GM18861 (cell line): ENCODE data around the gene RNPEPL1.

ENCODE experiments used
- ATAC-seq: cut with Tn5 transposase; IDR thresholded peaks from one replicate; pipeline ENCODE4 v1.9.1; 2021; ENCODE audit not compliant: unreplicated experiment

Gene RNPEPL1

GRCh38 chr2:240576036-240576435 is 7.8 kb downstream of the RNPEPL1 start:
- no peak for ATAC-seq

GRCh38 chr2:240576436-240577205 is 8.3 kb downstream of the RNPEPL1 start:
- ATAC-seq: no peak

DNA sequence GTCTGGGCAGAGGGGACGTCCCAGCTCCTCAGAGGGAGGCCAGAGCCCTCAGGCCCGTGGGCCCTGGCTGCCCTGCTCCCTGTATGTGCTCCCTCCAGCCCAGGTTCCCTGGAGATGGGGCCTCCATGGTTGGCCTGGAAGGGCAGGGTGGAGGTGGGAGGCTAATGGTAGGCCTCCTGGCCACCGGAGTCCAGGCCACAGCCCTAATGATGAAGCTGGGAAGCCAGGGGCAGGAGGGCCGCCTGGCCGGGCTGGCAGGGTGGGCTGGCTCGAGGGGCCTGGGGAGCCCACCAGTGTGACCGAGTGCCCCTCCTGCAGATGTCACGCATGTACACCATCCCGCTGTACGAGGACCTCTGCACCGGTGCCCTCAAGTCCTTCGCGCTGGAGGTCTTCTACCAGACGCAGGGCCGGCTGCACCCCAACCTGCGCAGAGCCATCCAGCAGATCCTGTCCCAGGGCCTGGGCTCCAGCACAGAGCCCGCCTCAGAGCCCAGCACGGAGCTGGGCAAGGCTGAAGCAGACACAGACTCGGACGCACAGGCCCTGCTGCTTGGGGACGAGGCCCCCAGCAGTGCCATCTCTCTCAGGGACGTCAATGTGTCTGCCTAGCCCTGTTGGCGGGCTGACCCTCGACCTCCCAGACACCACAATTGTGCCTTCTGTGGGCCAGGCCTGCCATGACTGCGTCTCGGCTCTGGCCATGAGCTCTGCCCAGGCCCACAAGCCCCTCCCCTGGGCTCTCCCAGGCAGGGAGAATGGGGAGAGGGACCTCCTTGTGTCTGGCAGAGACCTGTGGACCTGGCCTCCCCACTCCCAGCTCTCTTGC is 9.2 kb downstream of the RNPEPL1 start:
- no peak for ATAC-seq

- ATAC-seq: no peak
These were observed 9.8 kb downstream of the RNPEPL1 start for GRCh38 chr2:240578110-240578450.

DNA sequence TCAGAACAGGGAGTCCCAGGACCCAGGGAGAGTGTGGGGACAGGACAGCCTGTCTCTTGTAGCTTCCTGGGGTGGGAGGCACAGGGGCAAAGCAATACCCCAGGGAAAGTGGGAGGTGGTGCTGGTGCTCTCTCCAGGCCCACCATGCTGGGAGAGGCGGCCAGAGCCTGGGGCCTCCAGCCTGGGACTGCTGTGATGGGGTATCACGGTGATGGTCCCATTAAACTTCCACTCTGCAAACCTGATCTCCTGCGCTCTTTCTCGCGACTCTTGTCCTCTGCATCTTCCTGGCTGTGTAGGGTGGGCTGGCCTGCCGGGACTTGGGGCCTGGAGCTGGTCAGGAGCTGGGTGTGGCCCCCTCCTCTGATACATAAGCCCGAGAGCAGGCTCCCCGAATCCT is 10.2 kb downstream of the RNPEPL1 start:
- ATAC-seq: no peak

DNA sequence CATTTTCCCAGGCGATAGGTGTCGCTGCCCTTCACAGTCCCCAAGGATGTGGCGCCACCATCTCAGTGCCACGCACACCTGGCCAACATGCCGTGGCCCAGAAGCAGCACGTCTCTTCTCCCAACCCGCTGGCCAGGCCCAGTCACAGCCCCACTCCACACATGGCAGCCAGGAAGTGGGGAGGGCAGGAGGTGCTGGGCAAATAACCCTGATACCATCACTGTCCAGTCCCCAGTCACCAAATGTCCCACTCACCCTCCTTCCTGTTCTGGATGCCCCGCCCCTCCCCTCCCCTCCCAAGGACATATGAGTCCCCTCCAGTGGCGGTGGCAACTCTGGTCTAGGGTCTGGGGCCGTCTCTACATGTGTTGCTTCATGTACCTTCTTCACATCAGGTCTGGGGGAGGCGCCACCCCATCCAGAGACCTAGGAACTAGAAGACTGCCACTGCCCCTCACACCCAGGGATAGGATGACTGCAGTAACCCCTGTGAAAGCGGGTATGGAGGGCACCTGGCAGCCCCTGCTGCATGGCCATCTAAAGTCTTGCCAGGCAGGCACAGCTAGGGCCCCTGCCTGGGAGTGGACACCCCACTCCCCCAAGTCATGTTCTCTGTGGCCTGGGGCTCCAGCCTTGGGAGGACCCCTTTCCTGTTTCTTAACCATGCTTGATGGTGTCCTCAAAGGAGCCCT is 10.9 kb downstream of the RNPEPL1 start:
- no peak for ATAC-seq

DNA sequence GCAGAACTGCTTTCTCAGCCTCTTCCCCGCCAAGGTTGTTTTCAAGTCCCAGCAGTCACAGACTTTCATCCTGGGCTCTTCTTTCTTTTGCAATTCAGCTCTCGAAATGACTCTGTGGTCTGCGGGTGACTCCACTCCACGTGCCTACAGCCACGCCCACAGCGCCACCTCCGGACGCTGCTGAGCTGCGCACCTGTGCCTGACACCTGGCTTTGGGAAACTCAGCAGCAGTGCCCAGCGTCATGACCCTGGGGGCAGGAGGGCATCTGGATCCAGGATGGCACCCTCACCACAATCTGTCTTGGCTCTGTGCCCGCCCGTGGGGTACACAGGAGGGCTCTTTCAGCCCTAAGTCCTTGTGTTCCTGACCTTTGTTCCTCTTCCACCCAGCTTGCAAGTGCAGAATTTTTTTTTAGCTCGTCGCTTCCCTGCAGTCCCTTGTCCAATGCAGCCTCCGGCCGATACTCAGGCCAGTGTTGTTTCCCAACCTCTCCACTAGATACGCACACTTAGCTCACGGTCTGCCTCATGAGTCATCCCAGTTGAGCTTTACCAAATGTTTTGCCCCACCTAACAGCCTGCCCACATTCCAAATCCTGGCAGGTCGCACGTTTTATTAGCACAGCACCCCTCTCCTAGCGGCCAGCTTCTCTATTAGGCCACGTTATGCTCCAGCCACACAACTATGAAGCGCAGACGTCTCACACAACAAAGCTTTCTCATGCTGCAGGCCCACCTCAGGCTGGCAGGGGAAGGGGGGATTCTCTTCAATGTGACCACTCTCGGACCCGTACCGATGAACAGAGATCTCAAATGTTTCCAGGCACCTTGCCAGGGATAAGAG is 11.7 kb downstream of the RNPEPL1 start:
- no peak for ATAC-seq

DNA sequence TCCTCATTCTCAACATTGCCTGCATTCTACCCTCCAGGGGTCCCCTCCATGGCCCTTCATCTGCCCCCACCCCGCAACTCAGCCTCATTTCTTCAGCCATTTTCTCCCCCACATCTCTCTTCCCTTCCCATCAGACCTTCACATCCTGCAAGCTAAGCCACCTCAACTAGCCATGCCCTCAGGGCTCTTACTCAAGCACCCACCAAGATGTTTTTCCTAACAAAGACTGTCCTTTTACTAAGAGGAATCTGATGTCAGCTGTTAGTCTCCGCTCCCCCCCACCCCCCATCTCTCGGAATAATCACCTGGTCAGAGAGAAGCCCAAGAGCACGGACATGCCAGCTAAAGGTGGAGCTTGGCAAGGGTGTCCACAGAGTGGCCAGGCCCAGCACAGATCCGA is 13.5 kb downstream of the RNPEPL1 start:
- no peak for ATAC-seq

- ATAC-seq: no peak
These were observed 14.5 kb downstream of the RNPEPL1 start for GRCh38 chr2:240582781-240583180.

DNA sequence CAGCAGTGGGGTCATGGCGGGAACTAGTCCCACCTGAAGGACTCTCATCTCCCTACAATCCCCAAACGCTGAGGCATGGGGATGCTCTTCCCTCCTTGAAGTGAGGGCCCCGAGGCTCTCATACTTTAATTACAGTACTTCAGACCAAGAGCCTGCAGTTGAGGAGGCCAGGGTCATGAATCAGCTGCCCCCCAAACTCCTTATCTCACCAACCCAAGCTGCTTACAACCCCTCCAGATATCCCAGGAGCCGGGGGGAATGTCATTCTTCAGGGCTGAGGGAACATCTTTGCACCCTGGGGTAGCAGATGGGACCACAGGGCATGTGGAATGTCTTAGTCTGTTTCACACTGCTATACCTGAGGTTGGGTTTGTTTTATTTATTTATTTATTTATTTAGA is 15.5 kb downstream of the RNPEPL1 start:
- ATAC-seq: no peak

GRCh38 chr2:240584486-240585031 is 16.3 kb downstream of the RNPEPL1 start:
- peak; percentile 67 for ATAC-seq

GRCh38 chr2:240585101-240585500 is 16.8 kb downstream of the RNPEPL1 start:
- peak; percentile 19 for ATAC-seq

DNA sequence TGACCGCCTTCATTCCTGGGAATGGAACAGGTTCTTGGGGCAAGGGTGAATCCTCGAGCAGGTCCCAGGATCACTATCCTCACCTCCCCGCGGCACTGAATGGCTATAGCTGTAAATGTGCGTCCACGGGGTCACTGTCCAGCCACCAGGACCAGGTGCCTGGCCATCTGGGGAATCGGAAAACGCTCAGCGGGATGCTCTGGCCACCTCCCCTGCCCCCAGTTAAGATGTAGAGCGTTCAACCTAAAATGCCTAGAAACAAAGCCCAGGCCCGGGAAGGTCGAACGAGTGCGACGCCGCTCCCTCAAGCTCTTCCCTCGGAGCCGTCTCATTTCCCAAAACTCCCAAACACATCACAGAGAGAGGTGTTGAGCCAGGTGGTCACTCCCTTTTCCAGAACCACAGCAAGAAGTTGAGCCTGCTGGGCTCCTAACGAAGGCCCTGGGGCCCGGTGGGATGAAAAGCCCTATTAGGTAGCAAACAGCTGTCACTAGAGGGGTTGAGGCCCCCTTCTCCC is 17.5 kb downstream of the RNPEPL1 start:
- ATAC-seq: no peak

DNA sequence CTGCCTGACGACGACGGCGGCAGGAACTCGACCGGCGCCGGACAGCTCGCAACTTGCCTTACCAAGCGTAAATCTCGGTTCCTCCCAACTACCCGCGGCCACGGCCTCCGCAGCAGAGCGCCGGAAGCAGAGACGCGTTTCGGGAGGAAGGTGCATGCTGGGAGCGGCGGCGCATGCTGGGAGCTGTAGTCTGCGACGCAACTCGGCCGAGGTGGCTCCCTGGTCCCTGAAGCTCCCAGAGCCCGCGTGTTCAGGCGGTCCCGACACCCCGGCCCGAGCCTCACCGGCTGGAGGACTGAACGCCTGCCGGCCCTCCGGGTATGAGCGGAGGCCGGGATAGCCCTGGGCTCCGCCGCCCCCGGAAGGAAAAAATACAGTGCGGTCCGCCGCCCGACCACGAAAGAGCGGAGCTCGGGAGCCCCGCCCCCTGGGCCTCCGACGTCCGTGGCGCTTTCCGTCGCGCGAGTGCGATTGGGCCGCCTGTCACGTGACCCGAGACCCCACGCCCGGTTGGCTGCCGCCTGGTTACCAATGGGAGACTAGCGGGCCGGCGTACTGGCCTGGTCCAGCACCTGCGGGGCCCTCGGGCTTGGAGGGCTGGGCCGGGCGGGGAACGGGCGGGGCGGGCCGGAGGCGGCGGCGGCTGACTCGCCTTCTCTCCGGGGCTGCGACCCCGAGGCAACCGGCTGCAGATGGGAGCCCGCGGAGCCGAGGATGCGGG is 18.1 kb downstream of the RNPEPL1 start, which contains the start of gene CAPN10:
Gene CAPN10, plus strand, starts transcription at position 537 of the 721 bp plus-strand sequence. Its CDS starts 178 bp downstream, at position 715.
- ATAC-seq: peak; percentile 53

- ATAC-seq: no peak
These were observed 18.9 kb downstream of the RNPEPL1 start for GRCh38 chr2:240586919-240587800.

DNA sequence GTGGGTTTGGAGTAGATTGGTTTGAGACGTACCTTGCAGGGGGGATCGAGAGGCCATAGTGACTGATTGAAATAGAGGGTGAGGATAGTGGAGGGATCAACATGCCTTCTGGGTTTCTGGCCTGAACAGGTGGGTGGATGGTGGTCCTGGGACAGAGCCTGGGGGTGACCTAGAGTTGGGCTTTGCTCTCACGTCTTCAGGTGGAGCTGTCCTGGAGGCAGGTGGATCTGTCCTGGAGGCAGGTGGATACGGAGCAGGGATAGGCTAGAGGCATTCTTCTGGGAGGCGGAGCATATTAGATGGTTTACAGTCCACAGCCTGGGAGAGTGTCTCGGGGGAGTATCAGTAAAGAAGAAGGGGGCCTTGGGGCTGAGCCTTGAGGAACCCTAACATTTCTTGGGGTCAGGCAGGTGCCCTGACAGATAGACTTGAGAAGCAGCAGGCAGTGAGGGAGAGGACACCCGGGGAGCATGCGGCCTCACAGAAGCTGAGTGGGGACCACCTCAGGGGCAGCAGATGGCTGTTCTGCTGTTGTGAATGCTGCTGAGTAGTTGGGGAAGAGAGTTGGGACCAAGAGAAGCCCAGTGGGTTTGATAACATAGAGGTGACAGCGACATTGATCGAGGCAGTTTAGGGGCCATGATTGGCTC is 19.8 kb downstream of the RNPEPL1 start:
- no peak for ATAC-seq

DNA sequence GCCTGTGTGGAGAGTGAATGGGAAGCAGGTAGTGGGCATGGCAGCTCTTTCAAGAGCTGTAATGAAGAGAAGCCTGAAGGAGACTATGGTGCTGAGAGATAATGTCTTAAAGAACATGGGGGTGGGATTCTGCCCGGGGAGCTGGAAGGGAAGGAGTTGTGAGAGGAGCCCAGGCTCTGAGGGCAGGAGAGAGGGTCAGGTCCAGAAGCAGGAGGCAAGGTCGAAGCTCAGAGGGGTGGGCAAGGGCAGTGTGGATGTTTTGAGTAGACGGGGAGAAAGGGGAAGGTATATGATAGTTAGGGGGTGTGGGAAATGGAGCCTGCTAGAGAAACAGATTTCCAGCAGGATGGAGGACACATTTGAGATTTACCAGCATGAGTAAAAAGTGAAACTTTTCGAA is 20.4 kb downstream of the RNPEPL1 start:
- no peak for ATAC-seq

DNA sequence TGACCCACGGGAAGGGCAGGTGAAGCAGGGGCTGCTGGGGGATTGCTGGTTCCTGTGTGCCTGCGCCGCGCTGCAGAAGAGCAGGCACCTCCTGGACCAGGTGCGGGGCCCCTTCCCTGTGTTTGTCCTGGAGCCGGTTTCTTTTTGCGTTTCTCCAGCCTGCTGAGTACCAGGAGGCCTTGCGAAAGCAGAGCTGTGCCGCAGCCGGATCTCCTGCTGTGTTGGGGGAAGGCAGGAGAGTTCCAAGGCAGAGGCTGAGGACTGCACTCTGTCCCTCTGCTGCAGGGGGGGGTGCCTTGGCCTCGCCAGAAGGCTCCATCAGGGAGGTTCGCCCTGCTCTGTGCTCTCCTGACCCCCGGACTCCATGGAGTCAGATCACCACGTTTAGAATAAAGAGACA is 21.1 kb downstream of the RNPEPL1 start:
- no peak for ATAC-seq
